GM23338 (cell line): ENCODE data around the gene SDE2.

Experiments
- EZH2 ChIP-seq: fragments of 200-600 bp; sonication (generic); IDR thresholded peaks from one replicate; pipeline ENCODE4 v1.8.0; 2017; ENCODE audit warnings: antibody characterized with exemption, mild to moderate bottlenecking, low read depth; ENCODE audit not compliant: unreplicated experiment
- EZH2phosphoT487 ChIP-seq: fragments of 200-600 bp; sonication (generic); IDR thresholded peaks from one replicate; pipeline ENCODE4 v1.8.1; 2018; ENCODE audit warnings: antibody characterized with exemption; ENCODE audit not compliant: unreplicated experiment
- POLR2AphosphoS5 ChIP-seq: IDR thresholded peaks from 2 replicates; pipeline ENCODE4 v1.6.1; 2016; ENCODE audit warnings: antibody characterized with exemption, low read depth
- REST ChIP-seq: IDR thresholded peaks from one replicate; pipeline ENCODE4 v1.6.1; 2018; ENCODE audit warnings: antibody characterized with exemption; ENCODE audit not compliant: unreplicated experiment
- TF ChIP-seq, protein P1 (sequence below), 2 experiments: fragments of 200-600 bp in 1 of 2; sonication (generic) in 1 of 2; conservative IDR thresholded peaks; 2 replicates each; pipeline versions ENCODE4 v1.5.1 to v1.6.1; 2016 to 2017; ENCODE audit warnings: antibody characterized with exemption in 2 of 2, low read depth in 2 of 2, mild to moderate bottlenecking in 2 of 2, moderate library complexity in 1 of 2

GRCh38 chr1:226003502-226004170 lies 4.5 kb upstream of the SDE2 start:
- TF ChIP-seq, protein P1, sequence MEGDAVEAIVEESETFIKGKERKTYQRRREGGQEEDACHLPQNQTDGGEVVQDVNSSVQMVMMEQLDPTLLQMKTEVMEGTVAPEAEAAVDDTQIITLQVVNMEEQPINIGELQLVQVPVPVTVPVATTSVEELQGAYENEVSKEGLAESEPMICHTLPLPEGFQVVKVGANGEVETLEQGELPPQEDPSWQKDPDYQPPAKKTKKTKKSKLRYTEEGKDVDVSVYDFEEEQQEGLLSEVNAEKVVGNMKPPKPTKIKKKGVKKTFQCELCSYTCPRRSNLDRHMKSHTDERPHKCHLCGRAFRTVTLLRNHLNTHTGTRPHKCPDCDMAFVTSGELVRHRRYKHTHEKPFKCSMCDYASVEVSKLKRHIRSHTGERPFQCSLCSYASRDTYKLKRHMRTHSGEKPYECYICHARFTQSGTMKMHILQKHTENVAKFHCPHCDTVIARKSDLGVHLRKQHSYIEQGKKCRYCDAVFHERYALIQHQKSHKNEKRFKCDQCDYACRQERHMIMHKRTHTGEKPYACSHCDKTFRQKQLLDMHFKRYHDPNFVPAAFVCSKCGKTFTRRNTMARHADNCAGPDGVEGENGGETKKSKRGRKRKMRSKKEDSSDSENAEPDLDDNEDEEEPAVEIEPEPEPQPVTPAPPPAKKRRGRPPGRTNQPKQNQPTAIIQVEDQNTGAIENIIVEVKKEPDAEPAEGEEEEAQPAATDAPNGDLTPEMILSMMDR (conservative IDR thresholded peaks at IDR 0.05; ENCODE audit: low read depth in 2 of 2) = no peak
- no peak for TF ChIP-seq EZH2
- TF ChIP-seq REST = no peak
- no peak for TF ChIP-seq POLR2AphosphoS5
- TF ChIP-seq EZH2phosphoT487 = no peak
